HUDEP-2 (cell line): ENCODE measurements around the gene MAP6D1.

ENCODE experiments used
- DNase-seq, 76 experiments: peaks; one replicate each; lab custom pipeline; 2025; ENCODE audit not compliant: unreplicated experiment in 76 of 76; lab: John Stamatoyannopoulos, UW

MAP6D1 gene

DNA sequence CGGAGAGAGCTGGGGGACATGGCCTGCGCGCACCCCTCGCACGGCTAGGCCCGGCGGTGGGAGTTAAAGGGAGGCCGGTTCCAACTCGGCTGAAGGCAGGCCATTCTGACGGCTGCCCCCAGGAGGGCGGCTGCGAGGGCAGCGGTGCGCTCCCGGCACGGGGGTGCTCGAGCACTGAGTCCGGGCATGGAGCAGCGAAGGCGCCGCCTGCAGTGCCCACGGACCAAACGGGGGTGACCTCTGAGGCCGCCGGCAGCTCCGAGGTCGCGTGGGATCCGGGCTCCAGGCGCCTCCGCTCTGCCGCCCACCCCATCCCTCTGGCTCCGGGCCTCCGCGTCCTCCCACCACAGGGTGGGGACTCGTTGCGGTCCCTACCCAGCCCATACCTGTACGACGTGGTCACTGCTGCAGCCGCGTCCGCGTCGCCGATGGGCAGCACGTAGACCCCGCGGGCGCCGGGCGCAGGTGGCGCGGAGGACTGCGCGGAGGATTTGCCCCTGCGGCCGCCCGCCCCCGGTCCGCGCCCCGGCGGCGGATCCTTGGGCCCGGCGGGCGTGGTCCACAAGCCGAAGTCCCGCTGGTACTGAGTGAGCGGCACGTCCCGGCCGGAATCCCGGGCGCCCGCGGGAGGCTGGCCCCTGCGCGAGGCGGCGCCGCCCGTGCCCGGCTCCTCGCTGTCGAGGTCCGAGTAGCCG is 469 bp downstream of the MAP6D1 start:
- peak in 10 of 76 experiments; percentile 5 to 32 (median 14) for DNase-seq

DNA sequence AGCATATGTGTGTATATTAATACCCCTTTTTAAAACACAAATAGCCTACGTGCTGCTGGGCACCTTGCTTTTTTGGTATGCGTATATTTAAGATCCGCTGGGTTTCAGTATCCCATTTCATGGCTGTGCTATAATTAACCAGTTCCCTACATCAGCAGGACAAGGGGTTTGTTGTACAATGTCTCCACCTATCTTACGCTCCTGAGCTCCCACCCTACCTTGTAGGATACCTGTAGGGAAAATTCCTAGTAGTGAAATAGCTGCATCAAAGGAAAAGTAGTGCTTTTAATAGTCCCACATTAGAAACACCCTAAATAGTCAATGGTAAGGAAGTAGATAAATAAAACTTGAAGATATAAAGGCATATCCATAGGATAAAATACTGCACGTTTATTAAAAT is 1.4 kb downstream of the MAP6D1 start:
- DNase-seq: no peak

DNA sequence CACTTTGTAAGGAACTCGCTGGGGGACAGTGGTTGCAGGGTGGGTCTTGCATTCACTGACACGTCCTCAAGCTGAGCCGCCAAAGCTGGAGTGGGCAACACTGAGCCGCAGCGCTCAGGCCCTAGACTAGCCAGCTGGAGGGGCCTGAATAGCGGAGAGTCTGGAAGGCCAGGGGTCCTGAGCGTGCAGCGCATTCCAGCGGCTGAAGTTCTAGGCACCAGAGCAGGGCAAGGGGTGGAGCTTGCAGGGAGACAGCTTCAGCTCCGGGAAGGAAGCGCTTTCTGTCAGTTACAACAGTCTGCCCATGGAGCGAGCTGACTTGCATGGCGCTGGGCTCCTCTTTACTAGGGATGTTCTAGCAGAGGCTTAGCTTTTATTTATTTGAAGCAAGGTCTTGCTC is 2.7 kb downstream of the MAP6D1 start:
- no peak for DNase-seq

DNA sequence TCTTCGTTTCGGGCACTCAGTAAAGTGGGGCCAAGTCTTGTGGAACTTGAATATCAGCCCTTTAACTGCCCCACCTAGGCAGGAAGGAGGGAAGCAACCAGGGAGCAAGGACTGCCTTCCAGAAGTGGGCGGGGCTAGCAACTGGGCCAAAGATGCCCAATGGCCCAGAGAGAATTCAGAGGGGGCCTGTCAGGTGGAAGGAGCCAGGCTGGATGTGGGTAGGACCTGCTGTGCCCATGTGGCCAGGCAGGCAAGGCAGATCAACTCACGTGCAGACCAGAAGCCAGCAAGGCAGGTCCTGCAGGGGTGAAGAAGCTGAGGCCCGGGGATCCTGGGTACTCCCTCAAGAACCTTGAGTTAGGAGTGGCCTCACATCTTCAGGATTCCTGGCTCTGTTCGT is 5.5 kb downstream of the MAP6D1 start:
- no peak for DNase-seq

DNA sequence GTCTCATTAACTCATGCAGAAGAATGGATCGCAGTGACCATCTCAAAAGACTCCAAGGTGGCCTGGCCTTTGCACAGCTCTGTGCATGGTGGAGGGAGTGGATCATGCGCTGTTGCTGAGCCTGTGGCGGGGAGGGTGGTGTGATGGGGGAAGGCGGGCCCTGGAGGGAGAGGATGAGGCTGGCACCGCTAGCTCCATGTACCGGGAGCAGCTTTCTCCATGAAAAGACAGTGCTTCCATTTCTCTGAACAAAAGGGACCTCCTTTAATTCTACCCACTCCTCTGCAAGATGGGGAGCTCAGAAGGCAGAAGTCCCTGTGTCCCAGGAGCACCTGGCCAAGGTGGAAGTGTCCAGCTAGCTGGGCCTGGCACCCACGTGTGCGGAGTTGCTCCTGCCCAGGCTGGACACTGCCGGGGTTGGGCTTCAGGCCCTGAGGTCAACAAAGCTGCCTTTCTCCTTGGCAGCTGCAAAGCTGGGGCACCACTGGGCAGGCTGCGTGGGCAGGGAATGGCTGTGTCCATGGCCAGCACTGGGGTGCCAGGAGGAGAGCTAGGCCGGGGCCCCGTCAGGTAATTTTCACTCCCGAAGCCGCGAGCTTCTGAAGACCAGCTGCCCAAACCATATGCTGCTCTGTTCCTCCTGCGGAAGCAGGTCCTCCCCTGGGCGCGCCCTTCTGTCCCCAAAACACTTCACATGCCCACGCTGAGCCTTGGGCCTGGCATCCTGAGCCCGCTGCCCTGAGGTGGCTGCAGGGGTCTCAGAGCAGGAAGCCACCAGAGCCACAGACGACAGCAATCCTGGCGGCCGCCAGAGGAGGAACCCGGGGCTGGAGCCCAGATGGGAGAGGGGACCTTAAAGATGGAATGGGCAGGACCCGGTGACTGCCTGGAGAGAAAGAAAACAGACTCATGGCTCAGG is 6.4 kb downstream of the MAP6D1 start:
- no peak for DNase-seq

DNA sequence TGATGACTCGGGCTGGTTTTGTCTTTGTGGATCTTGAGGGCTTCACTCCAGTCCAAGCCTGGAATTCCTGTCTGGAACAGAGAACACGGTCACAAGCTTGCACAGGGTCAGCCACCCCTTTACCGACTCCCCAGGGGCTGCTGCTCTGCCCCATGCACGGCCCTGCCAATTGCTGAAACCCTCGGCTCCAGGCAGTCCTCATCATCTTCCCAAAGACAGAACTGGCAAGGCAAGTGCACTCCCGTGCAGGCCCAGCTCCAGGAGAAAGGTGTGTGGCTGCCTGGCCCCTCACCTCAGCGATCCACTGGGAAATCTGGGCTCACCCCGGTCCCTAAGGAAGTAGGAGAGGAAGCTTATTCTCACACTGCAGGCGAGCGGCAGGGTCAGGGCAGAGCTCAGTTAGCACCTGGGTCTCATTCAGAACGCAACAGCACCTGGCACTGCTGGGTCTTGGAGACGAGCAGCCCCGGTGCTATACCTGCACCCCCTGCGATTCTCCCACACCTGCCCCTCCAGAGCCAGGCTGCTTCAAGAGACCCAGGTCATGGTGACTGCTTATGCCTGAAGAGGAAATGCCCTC is 7.2 kb downstream of the MAP6D1 start:
- no peak for DNase-seq

DNA sequence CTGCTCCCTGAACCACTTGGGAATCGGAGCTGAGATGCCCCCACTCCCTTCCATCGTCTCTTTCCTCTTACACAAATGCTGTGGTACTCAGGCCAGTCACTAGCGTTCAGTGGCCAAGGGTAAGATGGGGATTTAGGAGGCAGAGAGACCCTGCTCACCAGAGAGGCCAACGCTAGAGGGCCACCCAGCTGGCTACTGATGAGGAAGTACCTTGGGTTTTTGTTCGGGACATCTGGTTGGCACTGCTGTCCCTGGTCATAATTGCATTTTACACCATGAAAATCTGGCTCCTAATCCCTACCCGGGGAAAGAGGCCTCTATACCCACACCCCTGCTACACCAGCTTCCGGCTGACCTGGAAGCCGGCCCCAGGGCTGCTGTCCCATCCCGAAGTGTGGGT is 7.7 kb downstream of the MAP6D1 start:
- DNase-seq: no peak

DNA sequence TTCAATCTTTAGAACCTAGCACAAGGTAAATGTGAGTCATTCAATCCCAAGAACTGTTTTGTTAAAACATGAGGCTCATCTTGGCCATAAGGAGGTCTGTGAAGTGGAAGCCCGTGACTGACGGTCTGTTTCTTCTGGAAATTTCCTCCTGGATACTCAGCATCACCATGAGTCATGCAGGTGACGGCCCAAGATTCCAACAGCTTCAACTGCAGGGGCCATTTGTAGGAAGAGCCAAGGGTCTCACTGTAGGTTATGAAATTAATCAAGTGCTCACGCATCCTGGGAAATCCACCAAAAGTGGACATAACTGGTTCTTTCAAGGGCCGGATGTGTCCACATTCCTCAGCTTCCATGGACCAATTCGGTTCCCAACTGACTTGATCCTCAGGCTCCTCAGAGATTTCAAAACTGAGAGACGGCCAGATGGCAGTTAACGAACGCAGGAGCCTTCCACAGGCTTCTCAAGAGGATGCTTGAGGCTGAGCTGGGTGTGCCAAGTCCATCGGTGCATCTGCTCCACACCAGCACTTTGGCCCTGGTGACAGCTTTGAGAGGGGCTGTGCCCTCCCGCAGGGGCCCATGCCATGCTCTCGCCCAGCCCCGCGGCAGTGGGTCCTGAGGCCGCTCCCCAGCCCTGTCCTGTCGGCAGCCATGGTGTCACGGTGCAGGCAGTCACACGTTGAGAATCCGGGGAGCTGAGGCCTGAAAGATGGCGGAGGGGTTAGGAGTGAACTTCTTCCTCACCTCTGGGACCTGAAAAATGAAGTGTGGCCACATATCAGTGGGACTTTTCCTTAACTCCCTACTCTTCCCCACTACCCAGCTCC is 8.5 kb downstream of the MAP6D1 start:
- no peak for DNase-seq

DNA sequence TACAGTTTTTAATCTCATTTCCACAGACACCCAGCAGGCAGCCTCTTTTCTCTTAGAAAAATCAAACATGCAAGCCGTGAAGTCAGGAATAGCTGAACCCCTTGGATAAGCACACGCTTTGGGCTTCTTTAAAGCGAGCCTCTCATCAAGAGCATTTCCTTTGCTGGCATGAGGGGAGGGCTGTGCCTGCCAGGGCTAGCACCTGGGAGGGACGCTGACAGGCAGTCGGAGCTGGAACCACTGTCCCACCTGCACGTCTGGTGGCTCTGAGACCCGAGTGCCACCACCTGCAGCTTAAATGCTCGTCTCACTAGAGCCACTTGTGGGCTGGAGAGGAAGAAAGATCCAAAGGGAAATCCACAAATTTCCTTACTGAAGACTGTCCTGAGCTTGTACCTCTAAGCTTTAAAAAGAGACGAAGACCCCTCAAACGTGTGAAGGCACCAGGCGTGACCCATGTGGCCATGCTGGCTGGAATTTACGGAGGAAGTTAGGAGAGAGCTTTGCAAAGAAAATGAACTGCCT is 9.4 kb downstream of the MAP6D1 start:
- DNase-seq: no peak

DNA sequence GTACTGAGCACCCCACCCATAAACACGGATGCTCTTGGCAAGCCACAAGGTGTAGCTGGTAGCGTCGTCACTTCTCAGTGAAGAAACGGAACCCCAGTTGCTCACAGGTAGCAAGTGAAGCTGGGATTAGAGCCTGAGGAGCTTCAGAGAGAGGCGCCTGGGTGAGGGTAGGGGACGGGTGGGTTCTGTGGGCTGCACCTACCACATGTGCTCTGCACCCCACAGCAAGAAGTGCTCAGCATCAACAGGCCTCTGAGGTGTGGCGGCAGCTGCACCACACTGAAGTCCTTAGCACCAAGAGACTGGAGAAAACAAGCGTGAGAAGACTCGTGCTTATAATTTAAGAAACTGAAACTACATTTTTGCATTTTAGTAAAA is 9.8 kb downstream of the MAP6D1 start:
- DNase-seq: no peak

DNA sequence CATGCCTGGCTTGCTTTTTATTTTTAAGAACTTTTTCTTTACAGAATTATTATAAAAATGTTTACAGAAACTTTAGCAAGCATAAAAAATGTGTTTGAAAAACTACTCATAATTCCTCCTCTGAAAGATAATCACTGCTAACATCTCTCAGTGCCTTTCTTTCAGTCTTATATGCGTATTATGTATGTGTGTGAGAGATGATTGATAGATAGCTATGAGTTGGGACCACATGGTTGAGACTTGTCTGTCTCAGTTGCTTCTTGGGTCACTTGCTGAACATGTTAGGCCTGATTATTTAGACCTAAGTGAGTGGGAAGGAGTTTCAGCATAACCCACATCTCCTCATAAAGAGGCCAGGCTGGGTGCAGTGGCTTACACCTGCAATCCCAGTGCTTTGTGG is 11.1 kb downstream of the MAP6D1 start:
- DNase-seq: no peak

DNA sequence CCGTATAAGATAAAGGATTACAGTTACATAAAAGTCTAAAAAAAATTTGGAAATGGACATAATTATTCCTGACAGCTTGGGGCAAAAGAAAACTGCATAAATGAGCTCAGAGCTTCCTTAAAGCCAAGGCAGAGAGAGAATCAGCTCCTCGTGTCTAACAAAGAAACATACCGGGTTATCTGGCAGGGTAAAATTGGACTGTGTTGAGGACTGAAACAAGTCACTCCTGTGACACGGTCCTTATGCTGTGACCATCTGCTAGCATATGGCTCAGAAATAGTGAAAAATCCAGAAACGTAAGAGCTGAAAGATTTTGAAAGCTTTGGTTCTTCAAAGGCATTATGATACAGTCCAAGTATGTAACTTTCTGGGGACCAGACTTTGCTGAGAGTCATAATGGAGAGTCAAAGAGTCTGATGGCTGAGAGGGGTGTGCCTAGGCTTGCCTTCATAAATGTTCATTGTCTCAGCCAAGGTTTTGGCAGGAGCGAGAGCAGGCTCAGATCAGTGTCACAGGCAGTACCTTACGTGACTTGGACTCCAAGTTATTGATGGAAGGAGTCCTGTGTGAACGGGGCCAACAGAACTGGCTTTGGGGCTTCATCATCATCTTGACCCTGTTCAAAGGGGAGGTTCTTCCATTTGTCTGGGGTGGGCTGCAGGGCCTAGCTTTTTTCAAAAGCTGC is 12.5 kb downstream of the MAP6D1 start:
- DNase-seq: no peak

DNA sequence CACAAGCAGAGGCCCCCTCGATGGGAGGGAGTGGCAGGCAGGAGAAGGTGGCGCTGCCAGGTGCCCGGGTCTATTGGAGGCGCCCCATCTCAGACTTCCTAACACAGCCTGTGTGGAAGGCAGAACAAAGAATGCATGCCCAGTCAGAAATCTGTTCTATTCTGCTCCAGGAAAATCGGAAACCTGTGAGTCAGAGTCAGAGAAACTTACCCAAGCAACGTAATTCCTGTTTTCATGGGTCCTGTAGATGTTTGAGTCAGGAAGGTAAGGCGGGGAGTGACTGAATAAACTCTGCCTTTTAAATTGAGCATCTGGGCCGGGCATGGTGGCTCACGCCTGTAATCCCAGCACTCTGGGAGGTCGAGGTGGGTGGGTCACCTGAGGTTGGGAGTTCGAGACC is 13.7 kb downstream of the MAP6D1 start:
- no peak for DNase-seq

DNA sequence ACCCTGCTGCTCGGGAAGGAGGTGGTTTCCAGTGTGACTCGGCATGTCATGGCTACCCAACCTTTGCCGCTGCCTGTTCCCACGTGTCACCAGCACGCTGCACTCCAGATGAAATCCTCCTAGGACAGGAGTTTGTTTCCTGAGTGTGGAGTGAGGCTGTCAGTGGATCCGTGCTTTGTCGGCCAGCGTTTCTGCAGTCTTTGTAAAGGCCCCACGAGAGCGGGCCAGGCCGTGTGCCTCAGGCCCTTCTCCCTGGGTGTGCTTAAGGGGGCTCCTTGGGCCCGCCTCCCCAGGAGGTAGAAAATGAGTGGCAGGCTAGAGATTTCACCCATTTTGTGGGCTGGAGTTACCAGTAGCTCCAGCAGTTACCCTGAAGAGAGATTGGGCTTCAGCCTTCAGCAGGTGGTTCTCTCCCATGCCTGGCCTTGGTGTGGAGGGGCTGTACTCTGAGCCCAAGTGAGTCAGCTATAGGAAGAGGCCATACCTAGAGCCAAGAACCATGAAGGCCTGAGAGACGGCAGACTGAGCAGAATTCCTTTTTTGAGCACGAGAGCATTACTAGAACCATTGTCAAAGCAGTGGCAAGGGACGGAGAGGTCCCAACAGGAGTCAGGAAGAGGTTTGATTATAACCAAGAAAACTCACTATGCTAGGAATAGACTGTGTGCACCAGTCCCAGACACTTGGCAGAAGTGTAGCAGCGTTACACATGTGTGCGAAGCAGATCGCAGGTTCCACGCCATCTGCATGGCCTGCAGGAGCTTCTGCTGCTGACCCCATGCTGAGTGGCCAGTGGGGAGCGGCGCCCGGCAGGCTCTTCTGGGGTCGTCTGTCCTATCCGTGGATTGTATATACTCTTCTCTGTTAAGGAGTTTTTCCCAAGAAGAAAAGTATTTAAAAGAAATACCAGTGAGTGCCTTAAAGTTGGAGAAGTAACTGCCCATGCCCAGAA is 14.5 kb downstream of the MAP6D1 start:
- DNase-seq: no peak

DNA sequence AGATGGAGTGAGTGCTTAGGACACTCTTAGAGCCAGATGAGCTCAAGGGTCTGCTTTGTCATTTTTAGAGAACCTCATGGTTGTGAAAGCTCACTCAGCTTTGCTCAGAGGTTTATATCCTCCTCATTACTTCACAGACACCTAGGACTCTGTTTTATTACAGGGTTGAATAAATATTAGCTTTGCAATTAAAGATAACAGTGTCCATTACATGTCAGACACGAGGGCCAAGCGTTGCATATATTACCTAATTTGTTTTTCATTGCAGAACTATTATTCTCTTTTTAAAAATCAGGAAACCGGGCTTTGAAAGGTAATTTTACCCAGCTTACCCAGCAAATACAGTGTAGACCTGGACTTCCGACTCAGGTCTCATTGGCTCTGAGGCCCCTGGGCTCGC is 16.1 kb downstream of the MAP6D1 start:
- no peak for DNase-seq

DNA sequence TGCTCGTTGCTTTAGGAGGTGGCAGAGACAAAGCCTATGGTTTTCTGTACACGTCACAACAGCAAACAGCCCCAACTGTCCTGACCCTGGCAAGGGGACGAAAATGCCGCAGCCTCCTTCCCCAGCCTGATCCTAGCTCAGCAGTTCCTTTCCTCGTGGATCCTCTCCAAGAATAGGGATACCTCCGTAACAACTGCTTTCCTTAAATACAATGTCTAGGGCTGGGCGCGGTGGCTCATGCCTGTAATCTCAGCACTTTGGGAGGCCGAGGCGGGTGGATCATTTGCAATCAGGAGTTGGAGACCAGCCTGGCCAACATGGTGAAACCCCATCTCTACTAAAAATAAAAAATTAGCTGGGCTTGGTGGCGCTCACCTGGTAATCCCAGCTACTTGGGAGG is 17.0 kb downstream of the MAP6D1 start:
- no peak for DNase-seq

DNA sequence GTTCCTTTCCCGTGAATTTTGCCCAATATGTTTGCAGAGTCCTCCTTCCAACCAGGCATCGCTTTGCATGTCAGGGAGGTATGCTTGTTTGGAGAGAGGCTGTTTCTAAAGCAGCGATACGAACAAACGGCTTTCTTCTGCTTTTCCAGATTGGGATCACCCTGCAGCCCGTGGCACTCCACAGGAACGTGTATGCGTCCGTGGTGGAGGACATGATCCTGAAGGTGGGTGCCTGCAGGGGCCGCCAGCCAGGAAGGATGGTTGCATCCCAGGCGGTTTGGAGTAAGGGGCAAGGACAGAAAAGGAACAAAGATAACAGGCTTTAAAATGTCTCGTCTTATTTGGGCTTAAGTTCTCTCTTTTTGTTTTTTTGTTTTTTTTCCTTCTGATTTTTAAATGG is 17.5 kb downstream of the MAP6D1 start:
- no peak for DNase-seq

DNA sequence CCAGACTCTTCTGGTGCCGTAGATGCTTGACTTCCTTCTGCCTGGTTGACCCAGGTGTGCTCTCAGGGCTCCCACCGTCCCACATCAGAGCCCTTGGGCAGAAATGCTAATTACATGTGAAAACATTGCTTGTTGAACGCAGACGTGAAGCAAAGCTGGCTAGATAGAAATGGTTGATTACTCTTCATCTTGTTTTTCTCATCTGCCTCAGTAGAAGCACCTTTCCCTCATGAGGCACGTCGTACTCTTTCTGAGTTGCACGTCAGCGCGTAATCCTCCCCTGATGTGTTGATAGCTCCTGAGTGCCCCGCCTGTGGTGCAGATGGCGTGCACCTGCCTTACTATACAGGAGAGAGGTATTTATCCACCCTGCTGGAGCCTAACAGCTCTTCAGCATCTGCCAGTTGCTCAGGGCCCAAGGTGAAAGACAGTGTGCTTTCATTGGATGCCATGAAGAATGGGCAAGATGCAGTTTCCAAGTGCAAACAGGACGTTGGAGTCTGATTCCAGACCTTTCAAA is 18.1 kb downstream of the MAP6D1 start:
- DNase-seq: no peak

DNA sequence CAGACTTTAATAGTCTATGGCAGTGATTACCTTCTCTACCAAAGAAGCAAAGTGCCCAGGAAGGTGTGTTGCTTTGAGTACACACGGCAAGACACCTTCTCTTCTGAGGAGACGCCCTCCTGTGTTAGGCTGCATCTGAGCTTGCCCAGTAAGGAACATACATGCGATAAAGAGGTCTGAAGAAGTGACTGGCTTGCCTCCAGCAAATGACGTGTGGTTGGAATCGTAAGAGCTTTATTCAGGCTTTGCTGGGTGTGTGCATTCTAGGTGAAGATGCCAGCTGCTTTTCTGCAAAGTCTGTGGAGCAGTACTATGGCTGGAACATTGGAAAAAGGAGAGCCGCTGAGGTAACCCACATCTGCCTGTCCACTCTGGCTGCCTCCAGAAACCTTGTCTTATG is 22.4 kb downstream of the MAP6D1 start:
- DNase-seq: peak in 1 of 76 experiments; percentile 16
